SU-DHL-6 (cell line): ENCODE results near the gene SLC28A3.

Source experiments
- H2AFZ ChIP-seq: fragments of 200-600 bp; sonication (generic); 2 replicates; pipeline ENCODE4 v1.6.1; 2014; ENCODE audit warnings: low read depth, mild to moderate bottlenecking, moderate library complexity, mixed read lengths, antibody characterized with exemption, low read length; ENCODE audit not compliant: severe bottlenecking
- H3F3A ChIP-seq: fragments of 200-600 bp; shearing (Covaris generic); 2 replicates; pipeline ENCODE4 v1.6.0; 2016; ENCODE audit warnings: antibody characterized with exemption, mild to moderate bottlenecking; ENCODE audit not compliant: insufficient read depth
- H3K27ac ChIP-seq: fragments of 200-600 bp; sonication (generic); 2 replicates; pipeline ENCODE4 v1.5.1; 2016; ENCODE audit warnings: low read depth, mild to moderate bottlenecking, low read length, moderate library complexity, mixed read lengths
- H3K27me3 ChIP-seq: fragments of 200-600 bp; sonication (generic), shearing (Covaris generic); 2 replicates; pipeline ENCODE4 v1.6.0; 2014; ENCODE audit warnings: mild to moderate bottlenecking, low read length
- H3K36me3 ChIP-seq: fragments of 200-600 bp; sonication (generic); 2 replicates; pipeline ENCODE4 v1.6.1; 2014; ENCODE audit warnings: mild to moderate bottlenecking, low read length, mixed read lengths
- H3K4me2 ChIP-seq: fragments of 300-600, 200-600 bp; shearing (Covaris generic), sonication (generic); 2 replicates; pipeline ENCODE4 v1.6.0; 2014; ENCODE audit warnings: low read length, low read depth, mild to moderate bottlenecking; ENCODE audit not compliant: poor library complexity, severe bottlenecking
- H3K4me3 ChIP-seq: fragments of 200-600 bp; sonication (generic); 2 replicates; pipeline ENCODE4 v1.5.1; 2014; ENCODE audit warnings: antibody characterized with exemption, low read length, mild to moderate bottlenecking, mixed read lengths; ENCODE audit not compliant: insufficient read depth, poor library complexity, severe bottlenecking
- H3K79me2 ChIP-seq: fragments of 200-600 bp; sonication (generic); 2 replicates; pipeline ENCODE4 v1.6.1; 2014; ENCODE audit warnings: mild to moderate bottlenecking, low read length, moderate library complexity; ENCODE audit not compliant: insufficient read depth
- H3K9ac ChIP-seq: fragments of 200-600 bp; sonication (generic); 2 replicates; pipeline ENCODE4 v1.7.0; 2014; ENCODE audit warnings: mild to moderate bottlenecking, low read length
- H3K9me2 ChIP-seq: fragments of 200-600 bp; sonication (generic); replicated peaks from 2 replicates; pipeline ENCODE4 v1.6.1; 2014; ENCODE audit warnings: low read length; ENCODE audit not compliant: insufficient read depth
- H3K9me3 ChIP-seq: fragments of 200-600 bp; sonication (generic); 2 replicates; pipeline ENCODE4 v1.6.1; 2014; ENCODE audit warnings: low read length, mixed read lengths; ENCODE audit not compliant: insufficient read depth
- H4K20me1 ChIP-seq: fragments of 200-600 bp; sonication (generic); 2 replicates; pipeline ENCODE4 v1.6.1; 2014; ENCODE audit warnings: low read depth, mild to moderate bottlenecking, antibody characterized with exemption, low read length, moderate library complexity, mixed read lengths
- CTCF ChIP-seq: fragments of 200-600 bp; sonication (generic); IDR thresholded peaks from one replicate; pipeline ENCODE4 v1.5.1; 2017; ENCODE audit warnings: antibody characterized with exemption, mild to moderate bottlenecking, low read length, moderate library complexity; ENCODE audit not compliant: insufficient read depth, poor library complexity, severe bottlenecking
- EZH2phosphoT487 ChIP-seq: fragments of 200-600 bp; sonication (generic), shearing (Covaris generic); conservative IDR thresholded peaks from 2 replicates; pipeline ENCODE4 v1.6.1; 2018; ENCODE audit warnings: mild to moderate bottlenecking, antibody characterized with exemption, low read length, moderate library complexity, mixed read lengths

SLC28A3 gene

GRCh38 chr9:84235511-84235910 is 105.0 kb downstream of the SLC28A3 start:
- H4K20me1 ChIP-seq: no peaks in the 10 kb centered on the region
- no peaks in the 10 kb centered on the region for H3K9me2 ChIP-seq

GRCh38 chr9:84230355-84231145 is 110.0 kb downstream of the SLC28A3 start:
- Histone ChIP-seq H3K27me3 (no peaks in the 10 kb centered on the region), H4K20me1 (no peaks in the 10 kb centered on the region), H3K79me2 (no peaks in the 10 kb centered on the region), H3K9me3 (no peaks in the 10 kb centered on the region), H2AFZ (no peak overlapping the region), H3K4me2 (no peak overlapping the region), H3K4me3 (no peak overlapping the region), H3K36me3 (no peaks in the 10 kb centered on the region), H3K9me2 (no peaks in the 10 kb centered on the region), H3F3A (no peaks in the 10 kb centered on the region), H3K9ac (no peak overlapping the region), H3K27ac (no peak overlapping the region)
- TF ChIP-seq EZH2phosphoT487: no peak
- TF ChIP-seq CTCF: no peak

More at GRCh38 chr9:84235511-84235910, 105.0 kb downstream of the SLC28A3 start:
- no peaks in the 10 kb centered on the region; the same call in 1 of the 2 replicates for H3K9me3 ChIP-seq
- TF ChIP-seq CTCF (no peak), EZH2phosphoT487 (no peak)
- H3K4me2 ChIP-seq: no peak overlapping the region
- no peak overlapping the region for H3K4me3 ChIP-seq
- no peaks in the 10 kb centered on the region for H3K27me3 ChIP-seq
- H3K9ac ChIP-seq: no peak overlapping the region
- no peak overlapping the region for H3K27ac ChIP-seq
- no peaks in the 10 kb centered on the region for H3K36me3 ChIP-seq
- H3F3A ChIP-seq: no peaks in the 10 kb centered on the region
- H2AFZ ChIP-seq: no peak overlapping the region
- no peaks in the 10 kb centered on the region for H3K79me2 ChIP-seq

GRCh38 chr9:84229191-84229590 is 111.4 kb downstream of the SLC28A3 start:
- Histone ChIP-seq H2AFZ (no peak overlapping the region), H3K4me2 (no peak overlapping the region), H3K9me2 (no peaks in the 10 kb centered on the region), H3K27ac (no peak overlapping the region), H3K4me3 (no peak overlapping the region), H3K79me2 (no peaks in the 10 kb centered on the region), H4K20me1 (no peaks in the 10 kb centered on the region), H3F3A (no peaks in the 10 kb centered on the region), H3K9ac (no peak overlapping the region), H3K9me3 (no peaks in the 10 kb centered on the region), H3K27me3 (no peaks in the 10 kb centered on the region), H3K36me3 (no peaks in the 10 kb centered on the region)
- TF ChIP-seq EZH2phosphoT487 (no peak), CTCF (no peak)
